IPS DF 4.7 (cell line): ENCODE data around the gene MAN1A2.

Experiments used
- DNase-seq: peaks from one replicate; pipeline ENCODE4 v3.0.0-alpha.2; 2013; ENCODE audit warnings: low spot score; ENCODE audit errors: extremely low read depth

The MAN1A2 gene

GRCh38 chr1:117359561-117360289, 7.5 kb upstream of the MAN1A2 start:
- DNase-seq: no peak

GRCh38 chr1:117362986-117363385, 4.3 kb upstream of the MAN1A2 start:
- no peak for DNase-seq

GRCh38 chr1:117363571-117364048, 3.6 kb upstream of the MAN1A2 start:
- DNase-seq: no peak

DNA sequence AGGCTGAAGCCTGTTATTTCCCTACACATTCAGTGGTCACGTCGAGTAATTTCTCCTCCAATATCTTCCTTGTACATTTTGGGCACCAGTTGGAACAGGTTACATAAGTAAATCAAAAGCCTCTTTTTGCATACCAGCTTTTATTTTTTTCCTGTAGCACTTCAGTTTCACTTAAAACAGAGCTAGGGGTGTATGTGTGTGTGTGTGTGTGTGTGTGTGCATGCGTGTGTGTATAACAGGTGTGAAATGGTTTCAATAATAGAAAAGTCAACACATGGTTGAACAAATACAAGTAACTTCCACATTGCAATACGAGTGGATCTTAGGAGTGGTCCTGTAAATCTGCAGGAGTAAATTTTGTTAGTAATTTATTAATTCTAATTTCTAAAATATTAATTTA, 3.0 kb upstream of the MAN1A2 start:
- DNase-seq: no peak

- no peak for DNase-seq
Measured at GRCh38 chr1:117365350-117366176, 1.7 kb upstream of the MAN1A2 start.

DNA sequence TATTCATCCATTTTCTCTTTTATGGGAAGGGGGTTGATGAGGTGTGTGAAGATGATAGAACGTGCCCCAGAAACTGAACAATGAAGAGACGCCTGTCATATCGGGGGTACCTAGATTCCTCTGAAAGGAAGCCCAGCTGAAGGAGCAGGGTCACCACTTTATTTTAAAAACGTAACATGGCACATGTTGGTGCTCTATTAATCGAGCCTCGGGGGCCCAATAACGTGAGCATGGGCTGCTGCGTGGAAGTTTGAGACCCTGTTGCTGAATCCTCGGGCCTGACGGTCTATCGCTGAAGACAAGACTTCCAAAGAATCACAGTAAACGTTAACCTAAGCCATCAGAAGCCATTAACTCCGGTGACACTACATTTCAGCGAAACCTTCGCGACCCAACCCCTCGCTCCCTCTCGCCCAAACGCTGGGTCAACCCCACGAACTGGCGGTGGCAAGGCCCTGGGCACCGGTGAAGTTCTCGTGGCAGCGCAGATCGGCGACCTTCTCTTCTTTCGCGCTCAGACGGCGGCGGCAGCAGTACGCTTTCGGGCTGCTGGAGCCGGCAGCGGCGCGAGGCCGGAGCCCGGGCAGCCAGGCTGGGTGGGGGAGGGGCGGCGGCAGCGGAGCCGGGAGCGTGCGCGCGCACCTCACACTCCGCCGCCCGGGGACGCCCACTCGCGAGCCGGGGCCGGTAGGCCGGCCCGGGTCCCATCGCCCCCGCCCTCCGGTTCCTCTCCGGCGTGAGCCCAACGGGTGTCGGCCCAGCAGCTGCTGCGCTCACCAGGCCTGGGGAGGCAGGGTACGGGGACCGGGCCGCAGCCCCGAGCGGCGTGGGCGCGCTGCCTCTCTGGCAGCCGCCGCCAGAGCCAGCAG, 838 bp upstream of the MAN1A2 start:
- DNase-seq: no peak

- DNase-seq: no peak
Measured at GRCh38 chr1:117368116-117369108, 1.2 kb downstream of the MAN1A2 start.

DNA sequence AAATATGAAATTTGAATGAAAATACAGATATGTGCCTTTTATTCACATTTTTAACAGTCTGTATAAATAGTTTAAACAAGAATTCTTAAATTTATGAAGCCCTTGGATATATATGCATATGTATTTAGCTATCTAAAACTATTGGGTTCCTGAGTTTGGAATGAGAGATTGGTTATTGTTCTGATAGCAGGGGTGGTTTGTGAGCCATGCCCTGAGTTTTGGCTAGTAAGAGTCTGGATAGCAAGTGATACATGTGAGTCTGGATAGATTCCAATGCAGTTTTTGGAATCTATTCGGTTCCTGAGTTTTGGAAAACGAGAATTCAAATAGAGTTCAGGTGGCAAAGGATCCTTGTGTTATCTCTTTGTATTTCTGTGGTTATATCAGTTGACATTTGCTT, 2.8 kb downstream of the MAN1A2 start:
- DNase-seq: no peak

DNA sequence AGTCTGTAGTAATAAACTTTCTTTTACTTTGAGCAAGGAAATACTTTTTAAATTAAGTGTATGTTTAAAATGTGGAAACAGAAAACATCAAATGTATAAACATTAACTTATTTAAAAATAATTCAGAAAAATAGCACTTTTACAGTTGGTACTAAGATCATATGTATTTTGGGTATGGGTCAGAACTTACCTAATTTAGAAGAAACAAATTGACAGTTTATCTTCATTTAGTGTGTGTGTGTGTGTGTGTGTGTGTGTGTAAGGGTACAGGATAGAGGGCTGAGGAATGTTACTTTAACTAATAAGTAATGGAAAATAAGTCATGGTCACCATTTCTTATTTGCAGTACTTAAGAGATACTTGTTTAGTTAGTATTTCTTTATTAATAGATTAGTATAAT, 3.3 kb downstream of the MAN1A2 start:
- no peak for DNase-seq

- no peak for DNase-seq
Measured at GRCh38 chr1:117371441-117372151, 4.3 kb downstream of the MAN1A2 start.

DNA sequence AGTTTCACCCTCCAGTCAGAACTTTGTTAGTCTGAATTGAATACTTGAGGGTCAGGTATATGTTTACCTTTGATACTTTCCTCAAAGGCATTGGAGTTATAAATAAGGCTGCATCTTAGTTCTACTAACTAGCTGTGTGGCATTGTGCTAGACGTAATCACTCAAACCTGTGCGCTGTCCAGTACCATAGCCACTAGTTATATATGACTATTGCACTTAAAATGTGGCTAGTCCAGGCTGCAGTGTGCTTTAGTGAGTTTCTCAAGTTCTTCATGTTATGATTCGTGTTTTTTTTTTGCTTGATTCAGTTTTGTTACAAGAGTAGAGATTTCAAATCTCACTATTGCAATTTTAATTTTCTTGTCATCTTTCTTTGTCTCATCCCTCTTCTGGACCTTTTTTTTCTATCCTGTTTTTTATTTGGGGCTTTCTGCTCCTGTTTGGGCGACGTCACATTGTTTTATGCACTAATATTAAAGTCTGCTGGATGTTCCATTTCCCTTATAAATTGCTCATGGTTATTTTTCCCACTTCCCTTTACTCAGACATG, 5.7 kb downstream of the MAN1A2 start:
- no peak for DNase-seq

- DNase-seq: no peak
Measured at GRCh38 chr1:117373932-117374331, 6.7 kb downstream of the MAN1A2 start.

GRCh38 chr1:117375327-117375726, 8.1 kb downstream of the MAN1A2 start:
- no peak for DNase-seq

GRCh38 chr1:117387060-117387633, 19.9 kb downstream of the MAN1A2 start:
- DNase-seq: no peak

DNA sequence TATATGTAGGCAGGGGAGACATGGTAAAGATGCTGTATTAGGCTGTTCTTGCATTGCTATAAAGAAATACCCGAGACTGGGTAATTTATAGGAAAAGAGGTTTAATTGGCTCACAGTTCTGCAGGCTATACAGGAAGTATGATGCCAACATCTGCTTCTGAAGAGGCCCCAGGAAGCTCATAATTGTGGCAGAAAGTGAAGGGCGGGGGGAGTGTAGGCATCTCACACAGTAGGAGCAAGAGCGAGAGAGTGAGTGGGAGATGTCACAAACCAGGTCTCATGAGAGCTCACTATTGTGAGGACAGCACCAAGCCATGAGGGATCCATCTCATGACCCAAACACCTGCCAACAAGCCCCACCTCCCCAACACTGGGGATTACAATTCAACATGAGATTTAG, 21.1 kb downstream of the MAN1A2 start:
- no peak for DNase-seq

DNA sequence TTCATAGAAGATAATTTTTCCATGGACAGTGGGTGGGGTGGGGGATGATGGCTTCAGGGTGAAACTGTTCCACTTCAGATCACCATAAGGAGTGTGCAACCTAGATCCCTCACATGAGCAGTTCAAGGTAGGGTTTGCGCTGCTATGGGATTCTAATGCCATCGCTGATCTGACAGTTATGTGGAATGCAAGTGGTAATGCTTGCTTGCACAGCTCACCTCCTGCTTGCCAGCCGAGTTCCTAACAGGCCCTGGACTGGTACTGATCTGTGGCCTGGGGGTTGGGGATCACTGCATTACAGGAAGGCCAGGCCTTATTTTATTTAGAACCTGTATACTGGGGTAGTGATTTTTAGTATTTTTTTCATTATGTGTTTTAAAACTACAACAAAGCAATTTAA, 22.0 kb downstream of the MAN1A2 start:
- DNase-seq: no peak

DNA sequence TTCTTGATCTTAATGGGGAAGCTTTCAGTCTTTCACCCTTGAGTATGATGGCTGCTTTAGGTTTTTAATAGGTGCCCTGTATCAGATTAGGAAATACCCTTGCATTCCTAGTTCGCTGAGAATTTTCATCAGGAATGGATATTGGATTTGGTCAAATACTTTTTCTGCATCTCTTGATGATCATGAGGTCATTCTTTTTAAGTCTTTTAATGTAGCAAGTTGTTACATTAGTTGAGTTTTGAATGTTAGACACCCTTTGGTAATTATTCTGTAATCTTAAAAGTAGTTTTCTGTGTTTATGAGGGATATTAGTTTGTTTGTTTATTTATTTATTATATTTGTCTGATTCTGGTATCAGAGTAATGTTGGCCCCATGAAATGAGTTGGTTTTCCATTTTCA, 22.5 kb downstream of the MAN1A2 start:
- no peak for DNase-seq

DNA sequence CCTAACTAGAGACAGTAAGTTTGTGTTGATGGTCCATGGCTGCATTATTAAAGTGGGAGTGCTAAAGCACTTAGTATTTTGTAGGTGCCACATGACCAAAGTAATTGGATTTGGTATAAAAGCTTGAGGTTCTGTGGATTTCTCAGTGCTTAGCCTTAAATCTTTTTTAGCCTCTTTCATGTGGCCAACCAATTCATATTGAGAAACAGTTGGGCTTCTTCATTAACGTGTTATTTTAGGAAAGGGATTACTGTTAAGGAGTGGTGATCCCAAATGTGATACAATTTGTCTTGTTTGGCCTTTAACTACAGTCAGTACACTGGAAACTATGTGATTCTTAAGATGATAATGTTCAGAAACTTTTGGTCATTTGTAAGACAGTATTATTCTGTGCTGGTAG, 25.5 kb downstream of the MAN1A2 start:
- no peak for DNase-seq

DNA sequence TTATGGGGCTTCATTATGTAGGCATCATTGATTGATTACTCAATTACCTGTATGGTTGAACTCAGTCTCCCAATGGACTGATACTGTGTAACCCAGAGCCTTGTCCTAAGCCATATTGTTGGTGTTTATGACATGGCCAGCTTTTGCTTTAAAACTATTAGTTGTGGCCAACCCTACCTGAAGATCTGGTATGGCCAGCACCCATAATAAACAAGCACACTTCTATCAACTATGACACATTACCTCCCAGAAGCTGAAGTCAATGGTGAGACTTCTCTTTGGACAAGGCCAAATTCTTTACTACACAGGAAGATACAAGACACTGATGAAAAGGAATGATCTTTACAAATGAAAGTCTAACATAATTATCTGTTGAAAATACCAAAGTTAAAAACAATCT, 28.8 kb downstream of the MAN1A2 start:
- DNase-seq: no peak
